Neural cell (in vitro differentiated cells): ENCODE results near the gene CCDC85C. TPM values are rescaled to one million over a fixed set of nuclear protein-coding genes. Genes with fewer than 3 reads are reported as not detected.

Source experiments
- H2AFZ ChIP-seq: fragments of 200-600, 300-800 bp; sonication (generic), shearing (Covaris generic); 2 replicates; pipeline ENCODE4 v1.6.0; 2014; ENCODE audit warnings: low read depth, mild to moderate bottlenecking, antibody characterized with exemption, low read length, moderate library complexity
- H3F3A ChIP-seq: fragments of 200-600 bp; shearing (Covaris generic); 2 replicates; pipeline ENCODE4 v1.6.1; 2016; ENCODE audit warnings: mild to moderate bottlenecking, moderate library complexity, mixed read lengths, antibody characterized with exemption, low read length; ENCODE audit not compliant: insufficient read depth, poor library complexity, severe bottlenecking
- H3K27ac ChIP-seq: fragments of 200-600, 300-800 bp; sonication (generic), shearing (Covaris generic); 2 replicates; pipeline ENCODE4 v1.5.1; 2014; ENCODE audit warnings: mild to moderate bottlenecking, low read length, moderate library complexity
- H3K27me3 ChIP-seq: fragments of 300-800, 200-600 bp; sonication (generic), shearing (Covaris generic); 2 replicates; pipeline ENCODE4 v1.6.0; 2014; ENCODE audit warnings: mild to moderate bottlenecking, low read depth, low read length, moderate library complexity; ENCODE audit not compliant: insufficient read depth
- H3K36me3 ChIP-seq: fragments of 300-800, 200-600 bp; sonication (generic), shearing (Covaris generic); 2 replicates; pipeline ENCODE4 v1.5.1; 2014; ENCODE audit warnings: mild to moderate bottlenecking, antibody characterized with exemption, low read length, moderate library complexity; ENCODE audit not compliant: insufficient read depth
- H3K4me2 ChIP-seq: fragments of 300-800, 200-600 bp; sonication (generic), shearing (Covaris generic); 2 replicates; pipeline ENCODE4 v1.6.0; 2014; ENCODE audit warnings: mild to moderate bottlenecking, low read length
- H3K4me3 ChIP-seq: fragments of 300-800, 200-600 bp; sonication (generic), shearing (Covaris generic); 2 replicates; pipeline ENCODE4 v1.5.1; 2014; ENCODE audit warnings: mild to moderate bottlenecking, low read length, moderate library complexity
- H3K79me2 ChIP-seq: fragments of 200-600 bp; shearing (Covaris generic); replicated peaks from 2 replicates; pipeline ENCODE4 v1.6.0; 2014; ENCODE audit warnings: mild to moderate bottlenecking, low read length, moderate library complexity; ENCODE audit not compliant: insufficient read depth
- H3K9ac ChIP-seq: fragments of 300-800, 200-600 bp; sonication (generic), shearing (Covaris generic); 2 replicates; pipeline ENCODE4 v1.6.1; 2016; ENCODE audit warnings: mild to moderate bottlenecking, low read length, mixed read lengths
- H3K9me2 ChIP-seq: fragments of 200-600 bp; shearing (Covaris generic); 2 replicates; pipeline ENCODE4 v1.6.1; 2016; ENCODE audit warnings: mild to moderate bottlenecking, low read length, mixed read lengths; ENCODE audit not compliant: insufficient read depth
- H3K9me3 ChIP-seq: fragments of 200-600, 300-800 bp; sonication (generic), shearing (Covaris generic); 2 replicates; pipeline ENCODE4 v1.6.1; 2016; ENCODE audit warnings: mild to moderate bottlenecking, mixed run types, low read length, moderate library complexity, mixed read lengths
- H4K20me1 ChIP-seq: fragments of 200-600 bp; shearing (Covaris generic); 2 replicates; pipeline ENCODE4 v1.6.1; 2016; ENCODE audit warnings: mild to moderate bottlenecking, mixed run types; ENCODE audit not compliant: insufficient read depth
- CTCF ChIP-seq: fragments of 450-650 bp; IDR thresholded peaks from 2 replicates; pipeline ENCODE4 v1.5.1; 2014; ENCODE audit warnings: antibody characterized with exemption, mild to moderate bottlenecking, moderate library complexity; ENCODE audit not compliant: poor library complexity, severe bottlenecking
- EP300 ChIP-seq: fragments of 450-650 bp; conservative IDR thresholded peaks from 2 replicates; pipeline ENCODE4 v1.6.1; 2014; ENCODE audit warnings: antibody characterized with exemption, mild to moderate bottlenecking, moderate library complexity; ENCODE audit not compliant: poor library complexity, severe bottlenecking
- EZH2 ChIP-seq: fragments of 200-600, 300-800 bp; shearing (Covaris generic), sonication (generic); IDR thresholded peaks from 2 replicates; pipeline ENCODE4 v1.6.1; 2014; ENCODE audit warnings: antibody characterized with exemption, low read length, borderline replicate concordance, mild to moderate bottlenecking; ENCODE audit not compliant: insufficient read depth, poor library complexity, severe bottlenecking
- MXI1 ChIP-seq: fragments of 450-650 bp; conservative IDR thresholded peaks from 2 replicates; pipeline ENCODE4 v1.6.1; 2014; ENCODE audit warnings: antibody characterized with exemption, mild to moderate bottlenecking; ENCODE audit not compliant: poor library complexity, severe bottlenecking
- POLR2AphosphoS5 ChIP-seq: IDR thresholded peaks from 2 replicates; pipeline ENCODE4 v1.6.1; 2012
- RAD21 ChIP-seq: fragments of 450-650 bp; conservative IDR thresholded peaks from 2 replicates; pipeline ENCODE4 v1.6.1; 2014; ENCODE audit warnings: antibody characterized with exemption, mild to moderate bottlenecking, moderate library complexity
- SMC3 ChIP-seq: fragments of 450-650 bp; conservative IDR thresholded peaks from 2 replicates; pipeline ENCODE4 v1.6.1; 2014; ENCODE audit warnings: antibody characterized with exemption, mild to moderate bottlenecking, moderate library complexity; ENCODE audit not compliant: poor library complexity
- TAF1 ChIP-seq: IDR thresholded peaks from 2 replicates; pipeline ENCODE4 v1.6.1; 2012; ENCODE audit warnings: low read depth
- polyA plus RNA-seq: library from polyadenylated mRNA; depleted of rRNA; stranded (reverse); fragments of >200 nt; gene quantifications from 2 replicates; pipeline ENCODE4 v1.2.3, GENCODE V29; 2014
- TF ChIP-seq, protein P1 (sequence below): IDR thresholded peaks from 2 replicates; pipeline ENCODE4 v1.6.1; 2012; ENCODE audit warnings: borderline replicate concordance

The CCDC85C gene
- polyA plus RNA-seq, 1 donor from 2014 or later, result 24.8 TPM

GRCh38 chr14:99462210-99462609 lies 141.8 kb downstream of the CCDC85C start:
- Histone ChIP-seq H3K79me2 (no peaks in the 10 kb centered on the region), H3K27me3 (no peaks in the 10 kb centered on the region), H2AFZ (no peak overlapping the region), H3K27ac (no peak overlapping the region), H4K20me1 (no peaks in the 10 kb centered on the region), H3K9ac (no peak overlapping the region), H3K9me3 (no peaks in the 10 kb centered on the region), H3K9me2 (no peaks in the 10 kb centered on the region), H3K4me3 (no peak overlapping the region), H3F3A (no peaks in the 10 kb centered on the region), H3K4me2 (no peak overlapping the region), H3K36me3 (no peaks in the 10 kb centered on the region)
- TF ChIP-seq CTCF (no peak), MXI1 (no peak), TAF1 (no peak), RAD21 (no peak), POLR2AphosphoS5 (no peak), EZH2 (no peak), EP300 (no peak), SMC3 (no peak)
- TF ChIP-seq, protein P1, sequence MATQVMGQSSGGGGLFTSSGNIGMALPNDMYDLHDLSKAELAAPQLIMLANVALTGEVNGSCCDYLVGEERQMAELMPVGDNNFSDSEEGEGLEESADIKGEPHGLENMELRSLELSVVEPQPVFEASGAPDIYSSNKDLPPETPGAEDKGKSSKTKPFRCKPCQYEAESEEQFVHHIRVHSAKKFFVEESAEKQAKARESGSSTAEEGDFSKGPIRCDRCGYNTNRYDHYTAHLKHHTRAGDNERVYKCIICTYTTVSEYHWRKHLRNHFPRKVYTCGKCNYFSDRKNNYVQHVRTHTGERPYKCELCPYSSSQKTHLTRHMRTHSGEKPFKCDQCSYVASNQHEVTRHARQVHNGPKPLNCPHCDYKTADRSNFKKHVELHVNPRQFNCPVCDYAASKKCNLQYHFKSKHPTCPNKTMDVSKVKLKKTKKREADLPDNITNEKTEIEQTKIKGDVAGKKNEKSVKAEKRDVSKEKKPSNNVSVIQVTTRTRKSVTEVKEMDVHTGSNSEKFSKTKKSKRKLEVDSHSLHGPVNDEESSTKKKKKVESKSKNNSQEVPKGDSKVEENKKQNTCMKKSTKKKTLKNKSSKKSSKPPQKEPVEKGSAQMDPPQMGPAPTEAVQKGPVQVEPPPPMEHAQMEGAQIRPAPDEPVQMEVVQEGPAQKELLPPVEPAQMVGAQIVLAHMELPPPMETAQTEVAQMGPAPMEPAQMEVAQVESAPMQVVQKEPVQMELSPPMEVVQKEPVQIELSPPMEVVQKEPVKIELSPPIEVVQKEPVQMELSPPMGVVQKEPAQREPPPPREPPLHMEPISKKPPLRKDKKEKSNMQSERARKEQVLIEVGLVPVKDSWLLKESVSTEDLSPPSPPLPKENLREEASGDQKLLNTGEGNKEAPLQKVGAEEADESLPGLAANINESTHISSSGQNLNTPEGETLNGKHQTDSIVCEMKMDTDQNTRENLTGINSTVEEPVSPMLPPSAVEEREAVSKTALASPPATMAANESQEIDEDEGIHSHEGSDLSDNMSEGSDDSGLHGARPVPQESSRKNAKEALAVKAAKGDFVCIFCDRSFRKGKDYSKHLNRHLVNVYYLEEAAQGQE, result no peak

- no peaks in the 10 kb centered on the region for H3K79me2 ChIP-seq
Observed at GRCh38 chr14:99461411-99462085, 142.5 kb downstream of the CCDC85C start.

More at GRCh38 chr14:99461411-99462085, 142.5 kb downstream of the CCDC85C start:
- Histone ChIP-seq H3K9me2 (no peaks in the 10 kb centered on the region), H3K9me3 (no peaks in the 10 kb centered on the region), H4K20me1 (no peaks in the 10 kb centered on the region), H3K27ac (no peak overlapping the region), H3F3A (no peaks in the 10 kb centered on the region), H3K27me3 (no peaks in the 10 kb centered on the region), H3K4me3 (no peak overlapping the region), H2AFZ (no peak overlapping the region), H3K36me3 (no peaks in the 10 kb centered on the region), H3K9ac (no peak overlapping the region), H3K4me2 (no peak overlapping the region)
- TF ChIP-seq EP300 (no peak), RAD21 (no peak), EZH2 (no peak), SMC3 (no peak), POLR2AphosphoS5 (no peak), TAF1 (no peak), MXI1 (no peak), CTCF (no peak)
- TF ChIP-seq, protein P1, result no peak
